ENCODE measurements around the gene DRG1. TPM values are rescaled to one million over a fixed set of nuclear protein-coding genes. Genes with fewer than 3 reads are reported as not detected.

DRG1 gene
- total and polyA plus RNA-seq, 2 of the 4 experiments (the other 2 are of a cell fraction), result 54.8 to 141 TPM

DNA sequence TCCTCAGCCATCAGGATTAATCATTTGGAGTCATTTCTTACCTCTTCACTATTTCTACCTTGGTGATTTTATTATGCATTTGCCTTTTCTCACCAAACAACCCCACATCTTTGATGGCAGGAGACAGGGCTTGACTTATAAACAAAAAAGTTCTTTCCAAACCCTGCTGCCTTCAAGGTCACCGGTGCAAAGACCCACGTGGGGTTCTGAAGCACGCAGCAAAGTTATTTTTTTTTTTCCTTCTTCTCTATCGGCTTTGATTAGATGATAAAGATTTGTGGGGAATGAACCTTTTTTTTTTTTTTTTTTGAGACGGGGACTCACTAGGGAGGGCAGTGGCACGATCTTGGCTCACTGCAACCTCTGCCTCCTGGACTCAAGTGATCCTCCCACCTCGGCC, 44.1 kb downstream of the DRG1 start:
- Histone ChIP-seq H2AK9ac (replicated peaks; ENCODE audit: low read depth, low read length, poor library complexity) (no peak overlapping the region), H3K23ac (ENCODE audit: low read depth, low read length) (no peak overlapping the region), H3K56ac (ENCODE audit: extremely low read depth, insufficient read depth, low read length) (no peak overlapping the region), H2AK5ac (ENCODE audit: low read depth, low read length) (no peak overlapping the region), H3K9me1 (ENCODE audit: insufficient read depth, low read length) (no peaks in the 10 kb centered on the region), H2BK20ac (ENCODE audit: low read depth, low read length) (no peak overlapping the region), H3K27ac (ENCODE audit: insufficient read depth, low read length) (no peak overlapping the region), H3K4me3 (ENCODE audit: insufficient read depth, low read depth, low read length) (no peak overlapping the region), H4K91ac (ENCODE audit: insufficient read depth, low read depth, low read length) (no peak overlapping the region), H3K36me3 (ENCODE audit: control insufficient read depth, insufficient read depth, low read length) (peaks cover 56% of the 10 kb centered on the region), H3K18ac (ENCODE audit: low read depth, low read length) (no peak overlapping the region), H3K79me1 (ENCODE audit: low read depth in 1 of 2, low read length in 2 of 2) (peaks cover 16 to 18% of the 10 kb centered on the region in 2 experiments), H4K8ac (ENCODE audit: low read depth in 2 of 2, low read length in 2 of 2) (no peak overlapping the region), H4K20me1 (ENCODE audit: insufficient read depth, low read length) (no peaks in the 10 kb centered on the region; the same call in 1 of the 2 replicates), H2BK120ac (ENCODE audit: low read depth, low read length) (no peak overlapping the region), H3K27me3 (ENCODE audit: control insufficient read depth, insufficient read depth, low read length) (no peaks in the 10 kb centered on the region), H2BK5ac (ENCODE audit: low read depth, low read length, poor library complexity, severe bottlenecking) (no peak overlapping the region), H2BK15ac (ENCODE audit: low read depth, low read length) (no peak overlapping the region), H3K4me1 (ENCODE audit: control insufficient read depth, insufficient read depth, low read length) (no peaks in the 10 kb centered on the region), H3K9ac (ENCODE audit: low read depth, low read length) (no peak overlapping the region), H4K5ac (ENCODE audit: low read depth, low read length) (no peak overlapping the region), H2AFZ (replicated peaks; ENCODE audit: low read length, poor library complexity) (no peak overlapping the region), H3K4me2 (ENCODE audit: low read depth, low read length) (no peak overlapping the region), H3K9me3 (ENCODE audit: control insufficient read depth, insufficient read depth, low read length) (no peaks in the 10 kb centered on the region), H3K4ac (ENCODE audit: low read depth, low read length) (no peak overlapping the region), H3K14ac (replicated peaks; ENCODE audit: low read depth, low read length) (no peak overlapping the region)
- DNase-seq (no peak), ATAC-seq (ENCODE audit: low read depth) (no peak)
- intact Hi-C loops (cut with micrococcal nuclease) (no loop called here), dilution Hi-C loops (cut with HindIII; ENCODE audit: low sequenced_read_pairs, unreplicated experiment) (no loop called here), in situ Hi-C loops (cut with MboI; ENCODE audit: low sequenced_read_pairs) (no loop called here)
- ChIA-PET POLR2A (ENCODE audit: unreplicated experiment) (no interaction called here), CTCF (no interaction called here)
- no CpG with 5 or more reads among the region's 7 CpGs for WGBS, 2 experiments (ENCODE audit: extremely low coverage in 2 of 2, insufficient read length in 1 of 2)
- BruUV-seq (replicated peaks), result no TSS peak
- TF ChIP-seq CEBPB (IDR thresholded peaks at IDR 0.05; ENCODE audit: low read depth, low read length) (no peak), POLR2A (IDR thresholded peaks at IDR 0.05; ENCODE audit: low read depth, low read length) (no peak), RAD21 (IDR thresholded peaks at IDR 0.05; ENCODE audit: low read length) (no peak), SMC3 (IDR thresholded peaks at IDR 0.05; ENCODE audit: low read depth, low read length) (no peak), RFX5 (IDR thresholded peaks at IDR 0.05; ENCODE audit: low read depth, low read length) (no peak), FOS (IDR thresholded peaks at IDR 0.05; ENCODE audit: low read depth, low read length) (no peak), BHLHE40 (IDR thresholded peaks at IDR 0.05; ENCODE audit: low read depth, low read length) (no peak), RCOR1 (IDR thresholded peaks at IDR 0.05; ENCODE audit: insufficient replicate concordance, low read length) (no peak), MXI1 (IDR thresholded peaks at IDR 0.05; ENCODE audit: borderline replicate concordance, low read depth, low read length) (no peak), CHD1 (IDR thresholded peaks at IDR 0.05; ENCODE audit: low read depth, low read length) (no peak), MAFK (IDR thresholded peaks at IDR 0.05; ENCODE audit: low read depth, low read length) (no peak), NFE2L2 (IDR thresholded peaks at IDR 0.05; ENCODE audit: low read depth, low read length) (no peak), MAZ (IDR thresholded peaks at IDR 0.05; ENCODE audit: borderline replicate concordance, low read depth, low read length) (no peak)
- TF ChIP-seq, protein P1, sequence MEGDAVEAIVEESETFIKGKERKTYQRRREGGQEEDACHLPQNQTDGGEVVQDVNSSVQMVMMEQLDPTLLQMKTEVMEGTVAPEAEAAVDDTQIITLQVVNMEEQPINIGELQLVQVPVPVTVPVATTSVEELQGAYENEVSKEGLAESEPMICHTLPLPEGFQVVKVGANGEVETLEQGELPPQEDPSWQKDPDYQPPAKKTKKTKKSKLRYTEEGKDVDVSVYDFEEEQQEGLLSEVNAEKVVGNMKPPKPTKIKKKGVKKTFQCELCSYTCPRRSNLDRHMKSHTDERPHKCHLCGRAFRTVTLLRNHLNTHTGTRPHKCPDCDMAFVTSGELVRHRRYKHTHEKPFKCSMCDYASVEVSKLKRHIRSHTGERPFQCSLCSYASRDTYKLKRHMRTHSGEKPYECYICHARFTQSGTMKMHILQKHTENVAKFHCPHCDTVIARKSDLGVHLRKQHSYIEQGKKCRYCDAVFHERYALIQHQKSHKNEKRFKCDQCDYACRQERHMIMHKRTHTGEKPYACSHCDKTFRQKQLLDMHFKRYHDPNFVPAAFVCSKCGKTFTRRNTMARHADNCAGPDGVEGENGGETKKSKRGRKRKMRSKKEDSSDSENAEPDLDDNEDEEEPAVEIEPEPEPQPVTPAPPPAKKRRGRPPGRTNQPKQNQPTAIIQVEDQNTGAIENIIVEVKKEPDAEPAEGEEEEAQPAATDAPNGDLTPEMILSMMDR (conservative IDR thresholded peaks at IDR 0.05; ENCODE audit: low read depth, low read length), result no peak
- TF ChIP-seq, protein P2, sequence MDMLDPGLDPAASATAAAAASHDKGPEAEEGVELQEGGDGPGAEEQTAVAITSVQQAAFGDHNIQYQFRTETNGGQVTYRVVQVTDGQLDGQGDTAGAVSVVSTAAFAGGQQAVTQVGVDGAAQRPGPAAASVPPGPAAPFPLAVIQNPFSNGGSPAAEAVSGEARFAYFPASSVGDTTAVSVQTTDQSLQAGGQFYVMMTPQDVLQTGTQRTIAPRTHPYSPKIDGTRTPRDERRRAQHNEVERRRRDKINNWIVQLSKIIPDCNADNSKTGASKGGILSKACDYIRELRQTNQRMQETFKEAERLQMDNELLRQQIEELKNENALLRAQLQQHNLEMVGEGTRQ (IDR thresholded peaks at IDR 0.05; ENCODE audit: low read depth, low read length), result no peak
- TF ChIP-seq, protein P3, sequence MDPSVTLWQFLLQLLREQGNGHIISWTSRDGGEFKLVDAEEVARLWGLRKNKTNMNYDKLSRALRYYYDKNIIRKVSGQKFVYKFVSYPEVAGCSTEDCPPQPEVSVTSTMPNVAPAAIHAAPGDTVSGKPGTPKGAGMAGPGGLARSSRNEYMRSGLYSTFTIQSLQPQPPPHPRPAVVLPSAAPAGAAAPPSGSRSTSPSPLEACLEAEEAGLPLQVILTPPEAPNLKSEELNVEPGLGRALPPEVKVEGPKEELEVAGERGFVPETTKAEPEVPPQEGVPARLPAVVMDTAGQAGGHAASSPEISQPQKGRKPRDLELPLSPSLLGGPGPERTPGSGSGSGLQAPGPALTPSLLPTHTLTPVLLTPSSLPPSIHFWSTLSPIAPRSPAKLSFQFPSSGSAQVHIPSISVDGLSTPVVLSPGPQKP (IDR thresholded peaks at IDR 0.05; ENCODE audit: borderline replicate concordance, low read depth, low read length), result no peak
